Mesodermal cell (in vitro differentiated cells): ENCODE data around the gene TXNDC2.

Experiments used
- H3K27ac ChIP-seq: 2 replicates; pipeline ENCODE4 v1.7.0; 2013; ENCODE audit warnings: mild to moderate bottlenecking, low read depth, low read length, moderate library complexity; ENCODE audit not compliant: severe bottlenecking
- H3K36me3 ChIP-seq: 2 replicates; pipeline ENCODE4 v1.7.1; 2013; ENCODE audit warnings: mild to moderate bottlenecking, low read length, moderate library complexity; ENCODE audit not compliant: control insufficient read depth, insufficient read depth
- H3K4me1 ChIP-seq: one replicate; pipeline ENCODE4 v1.7.1; 2013; ENCODE audit warnings: mild to moderate bottlenecking, low read length; ENCODE audit not compliant: insufficient read depth, control insufficient read depth, poor library complexity, severe bottlenecking
- H3K4me3 ChIP-seq: 2 replicates; pipeline ENCODE4 v1.7.0; 2013; ENCODE audit warnings: low read length, control low read depth, mild to moderate bottlenecking; ENCODE audit not compliant: insufficient read depth, poor library complexity, severe bottlenecking; ENCODE audit errors: extremely low read depth
- H3K9me3 ChIP-seq: 2 replicates; pipeline ENCODE4 v1.7.1; 2013; ENCODE audit warnings: mild to moderate bottlenecking, low read length, moderate library complexity; ENCODE audit not compliant: control insufficient read depth
- WGBS, 2 experiments: methylation state at CpG; one replicate each; pipeline ENCODE4 v1.1.5; 2013; ENCODE audit warnings: missing lambda C conversion rate in 2 of 2; ENCODE audit not compliant: insufficient coverage in 2 of 2; 5-methylcytosine and 5-hydroxymethylcytosine counted together

Gene TXNDC2

DNA sequence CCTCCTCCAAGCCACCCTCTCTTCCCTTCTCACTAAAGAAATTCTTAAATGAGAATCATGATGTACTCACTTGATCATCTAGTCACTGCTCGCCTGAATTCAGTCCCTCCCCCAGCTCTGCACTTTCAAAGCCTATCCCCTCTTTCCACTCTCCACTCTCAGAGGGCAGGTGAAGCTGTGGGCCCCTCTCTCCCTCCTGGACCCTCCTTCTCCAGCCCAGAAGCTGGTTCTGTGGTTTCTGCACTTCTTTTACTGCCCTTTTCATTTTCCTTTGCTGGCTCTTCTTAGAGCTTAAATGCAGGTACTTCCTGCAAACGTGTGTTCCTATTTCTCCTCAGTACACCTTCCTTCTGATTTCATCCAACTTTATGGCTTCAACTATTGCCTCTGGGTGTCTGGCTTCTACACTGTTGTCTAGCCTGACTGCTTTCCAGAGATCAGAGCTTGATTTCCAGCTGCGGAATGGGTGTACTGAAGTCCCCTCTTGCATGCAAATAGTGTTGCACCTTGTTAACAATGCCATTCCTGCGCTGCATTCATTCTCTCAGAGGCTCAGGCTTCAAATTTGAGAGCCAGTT lies 15.3 kb upstream of the TXNDC2 start:
- H3K27ac ChIP-seq, result peak overlapping the region; percentile 91
- no peaks in the 10 kb centered on the region for H3K36me3 ChIP-seq
- peaks cover 14% of the 10 kb centered on the region for H3K9me3 ChIP-seq
- no peak overlapping the region for H3K4me3 ChIP-seq
- peaks cover 23% of the 10 kb centered on the region for H3K4me1 ChIP-seq
- WGBS, 2 experiments, result 45 to 51% methylated on average over 4 of the region's 4 CpGs

DNA sequence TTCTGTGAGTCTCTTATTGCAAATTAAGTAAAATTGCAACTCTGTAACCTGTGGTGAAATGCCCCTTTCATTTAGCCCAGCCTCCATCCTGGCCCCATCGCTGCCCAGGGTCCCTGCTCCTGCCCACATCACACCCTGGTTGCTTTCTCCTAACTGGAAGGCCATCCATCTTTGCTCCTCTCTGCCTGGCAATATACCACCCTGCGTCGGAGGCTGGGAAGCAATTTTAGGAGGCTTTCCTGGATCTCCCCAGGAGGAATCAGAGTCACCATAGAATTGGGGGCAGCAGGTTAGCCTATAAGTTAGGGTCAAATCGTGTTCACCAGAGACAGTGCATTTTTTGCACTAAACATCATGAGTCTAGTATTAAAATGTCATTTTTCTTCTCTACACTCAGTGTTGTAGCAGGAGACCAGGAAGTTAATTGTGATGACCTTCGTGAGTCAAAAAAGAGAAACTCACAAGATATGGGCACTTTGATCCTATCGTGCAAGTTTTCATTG lies 14.5 kb upstream of the TXNDC2 start:
- no peak overlapping the region for H3K4me3 ChIP-seq
- H3K9me3 ChIP-seq, result peaks cover 6% of the 10 kb centered on the region
- H3K36me3 ChIP-seq, result no peaks in the 10 kb centered on the region
- 100% methylated on average over 2 to 3 of the region's 6 CpGs for WGBS, 2 experiments
- peaks cover 26% of the 10 kb centered on the region for H3K4me1 ChIP-seq
- H3K27ac ChIP-seq, result no peak overlapping the region

DNA sequence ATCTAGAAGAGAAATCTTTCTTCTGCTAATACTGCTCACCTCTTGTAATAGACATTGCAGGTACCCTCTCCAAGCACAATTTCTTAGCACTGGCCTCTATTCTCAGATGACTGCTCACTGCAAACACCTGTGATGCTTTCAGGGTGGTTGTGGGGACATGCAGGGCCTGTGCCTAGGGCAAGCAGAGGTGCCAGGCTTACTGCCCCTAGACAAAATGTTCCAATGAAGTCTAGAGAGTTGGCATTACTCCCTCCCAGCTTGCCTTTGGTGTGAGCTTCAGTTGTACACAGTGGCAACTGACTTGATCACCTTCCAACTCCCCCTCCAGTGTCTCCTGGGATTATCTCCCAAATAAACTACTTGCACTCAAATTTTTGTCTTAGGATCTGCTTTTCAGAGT lies 12.9 kb upstream of the TXNDC2 start:
- H3K36me3 ChIP-seq, result no peaks in the 10 kb centered on the region
- peaks cover 37% of the 10 kb centered on the region for H3K4me1 ChIP-seq
- H3K27ac ChIP-seq, result no peak overlapping the region
- H3K4me3 ChIP-seq, result no peak overlapping the region
- H3K9me3 ChIP-seq, result no peaks in the 10 kb centered on the region

DNA sequence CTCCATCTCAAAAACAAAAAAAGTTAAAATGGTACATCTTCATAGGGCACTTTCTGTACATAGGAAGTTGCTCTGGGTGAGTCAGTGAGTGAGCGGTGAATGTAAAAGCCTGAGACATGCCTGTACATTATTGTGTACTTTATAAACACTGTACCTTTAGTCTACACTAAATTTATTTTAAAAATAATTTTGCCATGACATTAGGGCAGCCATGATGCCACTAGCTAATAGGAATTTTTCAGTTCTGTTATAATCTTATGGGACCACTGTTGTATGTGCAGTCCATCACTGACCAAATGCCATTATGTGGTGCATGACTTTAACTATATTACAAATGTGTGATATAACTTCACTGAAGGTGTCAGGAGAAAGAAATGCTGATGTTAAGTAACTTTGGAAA lies 11.0 kb upstream of the TXNDC2 start:
- peaks cover 26% of the 10 kb centered on the region for H3K4me1 ChIP-seq
- H3K9me3 ChIP-seq, result no peaks in the 10 kb centered on the region
- no peak overlapping the region for H3K27ac ChIP-seq
- no CpG with 5 or more reads among the region's 1 CpG for WGBS, 2 experiments
- no peak overlapping the region for H3K4me3 ChIP-seq
- no peaks in the 10 kb centered on the region for H3K36me3 ChIP-seq

DNA sequence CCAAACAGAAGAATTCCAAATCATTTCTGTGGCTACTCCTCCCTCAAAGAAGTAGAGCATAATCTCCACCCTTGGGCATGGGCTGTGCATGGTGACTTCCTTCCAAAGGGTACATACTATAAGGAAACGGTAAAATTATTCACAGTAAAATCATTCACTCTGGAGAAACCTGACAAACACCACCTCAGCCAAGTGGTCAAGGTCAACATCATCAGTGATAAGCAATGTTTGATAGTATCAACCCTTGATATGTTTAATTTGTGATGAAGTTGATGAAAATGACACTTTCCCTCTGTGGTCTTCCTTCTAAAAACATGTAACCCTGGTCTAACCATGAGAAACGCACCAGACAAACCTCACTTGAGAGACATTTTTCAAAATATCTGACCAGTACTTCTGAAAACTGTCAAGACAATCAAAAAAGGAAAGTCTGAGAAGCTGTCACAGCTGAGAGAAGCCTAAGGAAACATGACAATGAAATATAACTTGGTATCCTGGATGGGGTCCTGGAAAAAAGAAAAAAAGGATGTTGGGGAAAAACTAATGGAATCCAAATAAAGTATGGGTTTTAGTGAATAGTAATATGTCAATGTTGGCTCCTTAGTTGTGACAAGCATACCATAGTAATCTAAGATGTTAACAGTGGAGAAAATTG lies 9.4 kb upstream of the TXNDC2 start:
- 100% methylated on average over 1 of the region's 2 CpGs; no CpG with 5 or more reads in 1 of the 2 experiments for WGBS, 2 experiments
- no peaks in the 10 kb centered on the region for H3K36me3 ChIP-seq
- H3K9me3 ChIP-seq, result no peaks in the 10 kb centered on the region
- peaks cover 15% of the 10 kb centered on the region for H3K4me1 ChIP-seq
- no peak overlapping the region for H3K4me3 ChIP-seq
- peak overlapping the region; percentile 97 for H3K27ac ChIP-seq

DNA sequence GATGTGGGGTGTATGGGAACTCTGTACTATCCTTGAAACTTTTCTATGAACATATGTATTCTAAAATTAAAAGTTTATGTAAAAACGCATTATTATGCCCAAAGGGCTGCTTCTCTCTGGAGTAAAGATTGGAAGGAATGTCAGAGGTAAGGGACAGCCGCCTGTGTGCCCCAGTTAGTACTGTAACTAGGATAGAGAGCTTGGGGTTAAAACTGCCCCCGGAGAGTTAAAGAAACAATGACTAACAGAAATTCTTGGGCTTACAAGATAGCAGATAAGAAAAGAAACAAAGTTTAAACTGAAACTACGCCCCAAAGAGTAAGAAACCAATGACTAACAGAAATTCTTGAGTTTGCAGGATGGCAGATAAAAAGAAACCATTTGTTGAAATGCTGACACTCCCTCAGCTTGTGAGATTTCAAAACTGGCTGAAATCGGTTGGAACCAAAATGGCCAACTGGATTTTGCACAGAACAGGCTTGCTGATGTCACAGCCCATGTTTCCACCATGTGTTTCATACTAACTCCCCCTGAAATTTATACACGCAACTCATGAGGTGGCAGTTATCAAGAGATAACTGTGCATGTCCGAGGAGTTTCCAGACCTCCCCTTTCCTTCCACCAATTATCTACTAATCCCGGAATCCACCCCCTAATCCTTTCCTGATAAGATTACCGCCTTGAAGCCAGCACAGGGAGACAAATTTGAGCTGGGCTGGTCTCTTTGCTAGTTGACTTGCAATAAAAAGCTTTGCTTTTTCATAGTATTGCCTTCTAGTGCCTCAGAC lies 8.7 kb upstream of the TXNDC2 start:
- 22% methylated on average over 4 to 5 of the region's 9 CpGs for WGBS, 2 experiments
- H3K4me1 ChIP-seq, result peaks cover 15% of the 10 kb centered on the region
- H3K4me3 ChIP-seq, result no peak overlapping the region
- H3K27ac ChIP-seq, result peak overlapping the region; percentile 97
- no peaks in the 10 kb centered on the region for H3K9me3 ChIP-seq
- H3K36me3 ChIP-seq, result no peaks in the 10 kb centered on the region

DNA sequence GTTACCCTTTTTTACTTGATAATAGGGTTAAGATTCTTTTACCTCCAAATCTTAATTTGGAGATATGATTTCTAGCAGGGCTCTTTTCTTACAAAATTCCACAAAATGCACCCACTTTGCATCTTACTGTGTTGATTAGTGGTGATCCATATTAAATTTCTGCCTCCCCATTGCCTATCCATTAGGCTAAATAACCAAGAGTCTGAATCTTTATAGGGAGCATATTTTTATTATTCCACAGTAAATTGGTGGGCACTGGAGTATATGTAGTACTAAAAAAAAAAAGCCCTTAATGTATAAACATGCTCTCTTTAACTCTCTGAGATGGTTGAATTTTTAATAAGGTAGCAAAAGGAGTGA lies 8.1 kb upstream of the TXNDC2 start:
- Histone ChIP-seq H3K9me3 (no peaks in the 10 kb centered on the region), H3K36me3 (no peaks in the 10 kb centered on the region), H3K4me1 (peaks cover 21% of the 10 kb centered on the region), H3K4me3 (no peak overlapping the region), H3K27ac (peak overlapping the region; percentile 97)

DNA sequence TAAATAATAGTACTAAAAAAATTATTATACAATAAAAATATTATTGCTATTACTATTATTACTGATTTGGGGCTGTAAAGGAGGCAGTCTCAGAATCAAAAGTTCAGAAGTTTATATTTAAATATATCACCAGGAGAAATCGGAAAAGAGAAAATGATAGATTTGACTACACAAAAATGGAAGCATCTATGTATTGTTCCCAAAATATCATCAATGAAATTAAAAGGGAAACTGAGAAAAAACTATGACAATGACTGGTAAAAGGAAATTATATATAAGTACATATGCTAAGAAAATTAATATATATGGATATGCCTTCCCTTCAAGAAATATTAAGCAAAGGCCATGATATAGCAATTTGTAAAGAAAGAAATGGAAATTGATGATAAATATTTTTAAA lies 7.7 kb upstream of the TXNDC2 start:
- Histone ChIP-seq H3K27ac (no peak overlapping the region), H3K4me3 (no peak overlapping the region), H3K9me3 (no peaks in the 10 kb centered on the region), H3K36me3 (no peaks in the 10 kb centered on the region), H3K4me1 (peaks cover 22% of the 10 kb centered on the region)
- no CpG with 5 or more reads among the region's 1 CpG for WGBS, 2 experiments

DNA sequence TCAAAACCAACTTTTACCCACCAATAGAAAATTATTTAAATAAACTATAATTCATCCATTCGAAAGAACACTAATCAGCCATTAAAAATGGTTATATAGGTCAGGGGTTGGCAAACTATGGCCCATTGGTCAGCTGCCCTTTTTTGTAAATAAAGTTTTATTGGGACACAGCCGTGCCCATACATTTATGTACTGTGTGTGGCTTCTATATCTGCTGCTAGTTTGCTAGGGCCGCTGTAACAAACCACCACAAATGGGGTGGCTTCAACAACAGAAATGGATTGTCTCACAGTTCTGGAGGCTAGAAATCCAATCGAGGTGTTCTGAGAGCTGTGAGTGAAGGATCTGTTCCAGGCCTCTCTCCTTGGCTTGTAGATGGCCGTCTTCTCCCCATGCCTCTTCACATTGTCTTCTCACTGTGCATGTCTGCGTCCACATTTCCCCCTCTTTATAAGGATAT lies 7.0 kb upstream of the TXNDC2 start:
- H3K36me3 ChIP-seq, result no peaks in the 10 kb centered on the region
- H3K4me3 ChIP-seq, result no peak overlapping the region
- H3K4me1 ChIP-seq, result peaks cover 22% of the 10 kb centered on the region
- WGBS, 2 experiments, result 95 to 97% methylated on average over 3 to 4 of the region's 6 CpGs
- no peak overlapping the region for H3K27ac ChIP-seq
- H3K9me3 ChIP-seq, result no peaks in the 10 kb centered on the region

DNA sequence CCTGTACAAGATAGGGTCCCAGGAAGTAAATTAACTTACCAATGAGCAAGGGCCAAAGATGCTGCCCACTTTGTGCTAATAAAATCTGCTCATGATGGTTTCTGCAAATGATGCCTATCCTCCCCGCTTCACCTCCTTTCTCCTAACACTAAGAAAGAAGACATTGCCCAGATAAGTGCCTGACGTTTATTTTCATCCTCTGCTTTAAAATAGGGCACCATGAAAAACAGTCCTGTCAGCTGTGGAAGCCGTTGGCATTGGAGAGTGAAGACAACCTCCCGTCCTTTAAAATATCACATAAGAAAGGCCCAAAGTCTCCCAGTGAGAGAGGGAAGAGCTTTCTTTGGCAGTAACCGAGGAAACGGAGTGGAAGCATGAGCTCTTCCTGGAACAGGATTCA lies 1.7 kb upstream of the TXNDC2 start:
- H3K4me1 ChIP-seq, result peaks cover 7% of the 10 kb centered on the region
- H3K9me3 ChIP-seq, result no peaks in the 10 kb centered on the region
- no peak overlapping the region for H3K27ac ChIP-seq
- H3K4me3 ChIP-seq, result no peak overlapping the region
- 85 to 97% methylated on average over 4 to 5 of the region's 6 CpGs for WGBS, 2 experiments
- no peaks in the 10 kb centered on the region for H3K36me3 ChIP-seq
